ENCODE results near the gene TANGO6.

The TANGO6 gene

DNA sequence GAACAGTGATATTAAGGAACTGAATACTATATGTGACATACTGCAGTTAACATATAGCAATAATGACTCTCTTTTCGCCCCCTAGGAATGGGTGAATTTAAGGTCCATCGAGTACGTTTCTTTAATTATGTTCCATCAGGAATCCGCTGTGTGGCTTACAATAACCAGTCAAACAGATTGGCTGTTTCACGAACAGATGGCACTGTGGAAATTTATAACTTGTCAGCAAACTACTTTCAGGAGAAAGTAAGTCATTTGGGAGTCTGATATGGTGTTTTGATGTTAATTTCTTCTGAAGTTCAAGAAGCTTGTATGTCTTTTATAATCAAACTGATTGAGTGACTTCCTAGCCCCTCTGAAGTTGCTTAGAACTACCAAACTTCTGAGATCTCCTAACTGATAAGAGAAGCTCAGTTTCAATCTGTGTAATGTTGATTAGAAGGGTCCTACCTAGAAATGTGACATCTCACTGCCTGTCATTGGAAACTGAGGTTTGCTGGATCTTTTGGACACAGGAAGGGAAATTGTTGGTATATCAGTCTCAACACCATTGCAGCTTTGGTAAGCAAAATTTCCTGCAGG lies 290.1 kb downstream of the TANGO6 start:
- DNase-seq (ENCODE audit: low read depth in 1 of 2, low spot score in 1 of 2) = no peak
